HG02678 (cell line): ENCODE results near the gene EPHA2.

ENCODE experiments used
- ATAC-seq: cut with Tn5 transposase; IDR thresholded peaks from one replicate; pipeline ENCODE4 v1.9.1; 2021; ENCODE audit warnings: mild to moderate bottlenecking, moderate library complexity; ENCODE audit not compliant: unreplicated experiment

EPHA2 gene

GRCh38 chr1:16151196-16151994, 4.5 kb downstream of the EPHA2 start:
- ATAC-seq, result no peak

GRCh38 chr1:16150508-16150907, 5.4 kb downstream of the EPHA2 start:
- no peak for ATAC-seq

DNA sequence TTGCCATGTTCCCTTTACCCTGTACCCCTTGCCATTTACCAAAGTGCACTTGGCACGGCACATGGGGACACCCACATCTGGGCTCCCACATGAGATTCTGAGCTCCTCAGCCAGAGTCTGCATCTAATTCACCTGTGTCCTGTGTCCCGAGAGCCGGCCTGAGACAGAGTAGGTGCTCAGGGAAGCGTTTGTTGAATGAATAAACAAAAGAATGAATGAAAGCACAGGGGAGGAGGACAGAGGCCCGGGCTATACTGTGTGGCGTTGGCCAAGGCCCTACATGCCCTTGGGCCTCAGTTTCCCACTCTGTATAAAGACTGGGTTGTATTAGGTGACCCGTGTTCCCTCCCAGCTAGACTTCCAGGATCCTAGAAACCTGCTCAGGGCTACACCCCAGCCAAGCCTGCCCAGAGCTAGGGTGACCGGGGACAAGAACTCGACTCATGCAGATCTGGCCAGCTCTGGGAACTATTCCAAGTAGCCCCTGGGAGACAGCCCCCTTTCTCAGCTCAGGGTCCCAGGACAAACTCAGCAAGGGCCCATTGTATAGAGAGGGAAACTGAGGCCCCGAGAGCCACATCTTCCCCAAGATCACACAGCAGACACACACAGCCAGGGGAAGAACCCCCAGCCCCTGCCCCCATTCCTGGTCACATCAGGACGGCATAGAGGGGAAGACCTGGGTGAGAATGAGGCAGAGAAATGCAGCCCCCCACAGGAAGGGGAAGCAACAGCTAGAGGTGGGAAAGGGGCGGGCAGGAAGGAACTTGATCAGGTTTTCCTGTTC, 6.0 kb downstream of the EPHA2 start:
- ATAC-seq, result no peak

GRCh38 chr1:16149146-16149545, 6.7 kb downstream of the EPHA2 start:
- no peak for ATAC-seq

DNA sequence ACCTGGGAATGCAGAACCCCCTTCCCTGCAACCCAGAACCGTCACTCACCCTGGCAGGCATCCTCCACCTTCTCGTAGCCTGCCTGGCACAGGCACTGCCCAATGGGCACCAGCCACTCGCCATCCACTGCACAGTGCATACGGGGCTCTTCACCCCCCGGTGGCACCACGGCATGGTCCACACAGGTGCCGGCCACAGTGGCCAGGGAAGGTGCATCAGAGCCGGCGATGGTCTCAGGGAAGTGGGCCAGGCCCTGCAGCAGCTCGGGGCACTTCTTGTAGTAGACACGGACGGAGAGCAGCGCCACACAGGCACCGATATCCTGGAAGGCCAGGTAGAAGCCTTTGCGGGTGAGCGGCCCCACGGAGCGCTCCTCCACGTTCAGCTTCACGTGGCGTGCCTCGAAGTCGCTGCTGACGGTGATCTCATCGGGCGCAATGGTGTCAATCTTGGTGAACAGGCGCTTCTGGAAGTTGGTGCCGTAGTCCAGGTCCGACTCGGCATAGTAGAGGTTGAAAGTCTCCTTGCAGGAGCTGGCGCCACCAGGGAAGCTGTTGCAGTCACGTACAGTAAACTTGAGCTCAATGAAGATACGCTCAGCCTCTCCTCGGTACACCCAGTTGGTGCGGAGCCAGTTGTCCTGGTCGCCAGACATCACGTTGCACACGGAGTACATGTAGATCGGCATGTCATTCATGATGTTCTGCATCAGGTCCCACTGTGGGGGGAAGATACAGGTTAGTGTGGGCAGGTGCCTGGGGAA, 7.4 kb downstream of the EPHA2 start:
- ATAC-seq, result no peak

- no peak for ATAC-seq
Observed at GRCh38 chr1:16147156-16147926, 8.5 kb downstream of the EPHA2 start.

GRCh38 chr1:16146279-16147155, 9.4 kb downstream of the EPHA2 start:
- ATAC-seq, result no peak

- no peak for ATAC-seq
Observed at GRCh38 chr1:16145662-16146278, 10.1 kb downstream of the EPHA2 start.

DNA sequence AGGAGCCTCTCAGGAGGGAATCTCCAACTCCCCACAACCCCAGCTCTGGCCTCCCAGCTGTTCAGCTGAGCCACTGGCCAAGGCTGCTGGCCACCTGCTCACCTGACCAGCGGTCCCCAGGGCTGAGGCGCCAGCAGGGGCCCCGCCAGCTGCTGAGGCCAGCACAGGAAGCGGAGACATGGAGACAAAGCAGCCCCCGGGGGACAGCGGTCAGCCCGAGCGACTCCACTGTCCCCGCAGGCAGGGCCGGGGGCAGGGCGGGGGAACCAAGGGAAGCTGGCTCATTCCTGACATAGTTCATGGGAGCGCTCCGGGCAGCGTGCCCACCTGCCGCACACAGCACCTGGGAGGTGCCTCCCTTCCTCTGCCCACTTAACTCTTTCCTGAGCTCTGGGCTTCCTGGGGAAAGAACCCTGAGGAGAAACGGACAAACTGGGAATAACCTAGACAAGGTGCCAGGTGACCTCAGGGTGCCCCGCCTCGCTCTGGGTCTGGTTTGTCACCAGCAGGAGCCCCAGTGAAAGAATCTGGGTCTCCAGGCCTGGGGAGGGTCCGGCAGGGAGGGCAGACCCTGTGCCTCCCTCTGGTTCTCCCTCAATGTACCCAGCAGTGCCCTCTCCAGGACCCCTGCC, 10.7 kb downstream of the EPHA2 start:
- no peak for ATAC-seq

DNA sequence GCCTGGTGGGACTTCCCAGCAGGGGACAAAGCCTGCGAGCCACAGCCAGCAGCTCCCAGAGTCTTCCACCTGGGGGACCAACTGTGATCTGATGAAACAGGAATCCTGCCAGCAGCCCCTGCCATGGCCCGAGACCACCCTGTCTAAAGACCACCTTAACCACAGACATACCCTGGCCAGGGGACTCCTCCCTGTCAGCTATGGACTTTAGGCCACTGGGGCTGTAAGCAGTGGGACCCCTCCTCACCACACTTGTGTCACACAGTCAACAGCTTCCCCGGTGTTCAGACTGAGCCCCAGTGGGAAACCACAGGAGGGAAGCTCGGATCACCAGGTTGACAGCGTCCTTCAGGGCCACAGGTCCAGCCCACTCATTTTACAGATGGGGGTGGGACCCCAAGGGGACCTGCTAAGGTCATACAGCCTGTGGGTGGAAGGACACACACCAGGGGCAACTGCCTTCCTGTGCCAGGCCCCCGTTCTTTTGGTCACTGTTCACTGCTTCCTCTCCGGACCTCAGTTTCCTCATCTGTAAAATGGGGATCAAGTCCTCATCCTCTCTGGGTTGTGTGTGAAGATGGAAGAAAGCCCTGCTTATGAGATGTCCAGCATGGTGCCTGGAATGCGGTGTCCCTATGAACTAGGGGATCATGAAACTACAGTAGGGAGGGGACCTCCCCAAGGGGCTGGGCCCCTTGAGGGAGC, 11.4 kb downstream of the EPHA2 start:
- no peak for ATAC-seq

DNA sequence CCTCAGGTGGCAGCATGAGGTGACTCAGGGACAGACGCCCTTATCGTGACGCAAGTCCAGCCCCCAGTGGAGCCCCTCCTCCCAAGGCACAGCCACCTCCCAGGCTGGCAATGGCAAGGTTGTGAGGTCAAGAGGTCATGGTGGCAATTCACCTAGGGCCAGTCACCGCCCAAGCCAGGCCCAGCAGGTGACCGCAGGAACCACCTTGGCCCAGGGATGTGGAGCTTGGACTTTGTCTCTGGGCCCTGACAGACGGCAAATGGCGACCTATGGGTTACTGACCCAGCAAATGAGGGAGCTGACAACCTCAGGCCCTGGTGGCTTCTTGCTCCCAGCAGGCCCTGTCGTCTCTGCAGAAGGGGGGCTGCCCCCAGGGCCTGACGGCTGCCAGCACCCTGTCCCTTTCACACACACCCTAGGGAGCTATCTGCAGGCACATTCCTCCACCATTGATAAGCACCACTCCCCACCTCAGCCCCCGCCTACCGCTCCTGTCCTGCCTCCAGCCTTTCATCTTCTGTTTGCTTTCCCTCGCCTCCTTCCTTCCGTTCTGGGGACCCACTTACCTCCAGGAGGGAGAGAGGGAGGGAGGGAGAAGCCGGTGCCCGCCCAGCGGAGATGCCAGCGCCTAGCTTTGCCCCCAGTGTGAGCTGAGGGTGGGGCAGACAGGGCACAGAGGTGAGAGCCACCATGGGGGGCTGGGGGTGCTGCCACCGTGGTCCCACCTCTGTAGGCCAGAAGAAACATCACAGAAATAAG, 12.1 kb downstream of the EPHA2 start:
- no peak for ATAC-seq

GRCh38 chr1:16143005-16143565, 12.8 kb downstream of the EPHA2 start:
- ATAC-seq, result no peak

- no peak for ATAC-seq
Observed at GRCh38 chr1:16142383-16142995, 13.4 kb downstream of the EPHA2 start.

GRCh38 chr1:16141573-16142336, 14.1 kb downstream of the EPHA2 start:
- ATAC-seq, result no peak

DNA sequence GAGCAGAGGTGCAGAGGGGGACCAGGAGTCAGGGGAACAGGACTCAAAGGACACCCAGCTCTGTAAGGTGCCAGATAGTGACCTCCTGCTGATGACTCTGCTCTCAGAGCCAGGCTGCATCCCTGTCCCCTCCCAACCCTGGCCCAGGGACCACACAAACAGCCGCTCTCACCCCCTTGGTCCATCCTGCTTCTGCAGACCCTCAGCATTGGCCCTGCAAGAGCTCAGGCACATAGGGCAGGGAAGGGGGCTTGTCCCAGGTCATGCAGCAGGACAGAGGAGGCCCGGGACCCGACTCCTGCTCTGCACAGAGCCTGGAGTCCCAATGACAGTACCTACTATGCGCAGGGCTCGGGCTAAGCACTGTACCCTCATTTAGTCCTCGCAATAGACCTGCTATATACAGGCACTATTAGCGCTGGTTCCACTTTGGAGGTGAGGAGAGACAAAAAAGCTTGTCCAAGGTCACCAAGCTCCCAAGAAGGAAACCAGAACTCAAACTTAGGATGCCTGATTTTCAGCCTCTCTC, 15.7 kb downstream of the EPHA2 start:
- ATAC-seq, result no peak

DNA sequence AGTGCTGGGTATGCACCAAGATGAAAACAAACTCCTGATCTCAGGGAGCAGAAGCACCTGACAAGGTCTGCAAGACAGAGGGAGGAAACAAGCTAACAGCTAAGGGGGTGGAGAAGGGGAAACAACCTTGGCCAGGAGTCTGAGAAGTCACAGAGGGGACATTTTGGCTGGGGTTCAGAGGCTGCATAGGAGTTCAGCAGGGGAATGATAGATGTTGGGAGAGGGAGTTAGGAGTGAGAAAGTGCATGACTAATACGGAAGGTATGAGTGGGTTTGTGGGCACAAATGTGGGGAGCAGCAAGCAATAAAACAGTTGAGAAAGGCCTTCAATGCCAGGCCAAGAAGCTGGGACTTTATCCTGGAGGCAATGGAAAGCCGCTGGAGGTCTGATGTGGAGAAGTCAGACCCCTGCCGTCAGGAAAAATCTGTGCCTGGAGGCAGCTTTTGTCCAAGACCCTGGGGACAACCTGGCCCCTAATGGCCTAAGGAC, 16.4 kb downstream of the EPHA2 start:
- no peak for ATAC-seq
